ENCODE results near the gene SHISA7. TPM values are rescaled to one million over a fixed set of nuclear protein-coding genes. Genes with fewer than 3 reads are reported as not detected.

Gene SHISA7
- total RNA-seq, 4 donors from 2014 or later: not detected

GRCh38 chr19:55472463-55472862 is 29.4 kb upstream of the SHISA7 start:
- Histone ChIP-seq H3K27ac (no peak overlapping the region), H3K27me3 (no peaks in the 10 kb centered on the region), H3K9me3 (no peaks in the 10 kb centered on the region), H3K36me3 (no peaks in the 10 kb centered on the region), H3K4me1 (peaks cover 0 to 15% (median 6%) of the 10 kb centered on the region in 4 donors), H3K4me3 (no peak overlapping the region)
- DNase-seq: no peak
- TF ChIP-seq, protein P1, sequence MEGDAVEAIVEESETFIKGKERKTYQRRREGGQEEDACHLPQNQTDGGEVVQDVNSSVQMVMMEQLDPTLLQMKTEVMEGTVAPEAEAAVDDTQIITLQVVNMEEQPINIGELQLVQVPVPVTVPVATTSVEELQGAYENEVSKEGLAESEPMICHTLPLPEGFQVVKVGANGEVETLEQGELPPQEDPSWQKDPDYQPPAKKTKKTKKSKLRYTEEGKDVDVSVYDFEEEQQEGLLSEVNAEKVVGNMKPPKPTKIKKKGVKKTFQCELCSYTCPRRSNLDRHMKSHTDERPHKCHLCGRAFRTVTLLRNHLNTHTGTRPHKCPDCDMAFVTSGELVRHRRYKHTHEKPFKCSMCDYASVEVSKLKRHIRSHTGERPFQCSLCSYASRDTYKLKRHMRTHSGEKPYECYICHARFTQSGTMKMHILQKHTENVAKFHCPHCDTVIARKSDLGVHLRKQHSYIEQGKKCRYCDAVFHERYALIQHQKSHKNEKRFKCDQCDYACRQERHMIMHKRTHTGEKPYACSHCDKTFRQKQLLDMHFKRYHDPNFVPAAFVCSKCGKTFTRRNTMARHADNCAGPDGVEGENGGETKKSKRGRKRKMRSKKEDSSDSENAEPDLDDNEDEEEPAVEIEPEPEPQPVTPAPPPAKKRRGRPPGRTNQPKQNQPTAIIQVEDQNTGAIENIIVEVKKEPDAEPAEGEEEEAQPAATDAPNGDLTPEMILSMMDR (IDR thresholded peaks at IDR 0.05): no peak
- no peak for TF ChIP-seq POLR2A (IDR thresholded peaks at IDR 0.05)

GRCh38 chr19:55471266-55471665 is 28.2 kb upstream of the SHISA7 start:
- Histone ChIP-seq H3K9me3 (no peaks in the 10 kb centered on the region), H3K27ac (no peak overlapping the region), H3K4me1 (peaks cover 0 to 13% (median 6%) of the 10 kb centered on the region in 4 donors), H3K4me3 (no peak overlapping the region), H3K36me3 (no peaks in the 10 kb centered on the region), H3K27me3 (no peaks in the 10 kb centered on the region)
- no peak for DNase-seq
- TF ChIP-seq, protein P1 (IDR thresholded peaks at IDR 0.05): no peak
- TF ChIP-seq POLR2A (IDR thresholded peaks at IDR 0.05): no peak

GRCh38 chr19:55468054-55468393 is 24.9 kb upstream of the SHISA7 start:
- peaks cover 0 to 9% (median 0%) of the 10 kb centered on the region in 4 donors for H3K4me1 ChIP-seq
- no peaks in the 10 kb centered on the region for H3K36me3 ChIP-seq
- H3K27ac ChIP-seq: no peak overlapping the region
- DNase-seq: no peak
- no peak for TF ChIP-seq POLR2A (IDR thresholded peaks at IDR 0.05)
- TF ChIP-seq, protein P1 (IDR thresholded peaks at IDR 0.05): peak in 1 of 6 experiments; percentile 10
- H3K27me3 ChIP-seq: no peaks in the 10 kb centered on the region
- H3K4me3 ChIP-seq: no peak overlapping the region
- no peaks in the 10 kb centered on the region for H3K9me3 ChIP-seq

DNA sequence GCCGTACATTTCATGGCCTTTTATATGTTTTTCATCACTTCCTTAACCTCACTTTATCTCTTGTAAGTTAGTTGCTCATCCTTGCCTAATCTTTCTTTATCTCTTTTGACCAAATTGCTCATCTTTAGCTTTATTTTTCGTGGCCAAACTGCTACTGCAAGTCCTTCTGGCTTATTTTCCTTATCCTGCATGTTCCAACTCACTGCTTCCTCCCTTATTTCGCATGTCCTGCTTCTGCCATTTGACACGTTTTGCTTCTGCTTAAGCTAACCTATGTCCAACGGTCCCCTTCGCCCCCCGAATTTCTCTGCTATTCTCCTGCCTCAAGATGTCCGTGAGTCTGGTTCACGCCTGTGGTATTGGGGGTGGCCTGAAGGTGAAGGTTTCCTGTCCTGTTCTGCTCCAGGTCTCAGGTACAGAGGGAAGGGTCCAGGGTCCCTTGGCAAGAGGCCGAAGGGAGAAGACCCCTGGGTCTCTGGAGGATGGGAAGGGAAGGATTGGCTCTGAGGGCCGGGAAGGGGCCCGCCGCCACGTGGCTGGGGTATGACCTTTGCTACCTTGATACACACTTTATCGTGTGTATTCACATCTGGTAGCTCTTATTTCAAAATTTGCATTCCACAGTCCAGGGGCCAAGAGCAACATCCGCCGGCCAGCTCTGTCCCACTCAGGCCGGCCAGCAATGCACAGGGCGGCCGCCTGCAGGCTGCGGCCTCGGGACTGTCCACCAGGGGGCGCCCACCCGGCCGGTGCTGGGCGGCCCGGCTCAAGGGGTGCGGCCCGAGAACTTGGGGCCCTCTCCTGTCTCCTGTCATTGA is 24.3 kb upstream of the SHISA7 start:
- H3K27ac ChIP-seq: no peak overlapping the region

DNA sequence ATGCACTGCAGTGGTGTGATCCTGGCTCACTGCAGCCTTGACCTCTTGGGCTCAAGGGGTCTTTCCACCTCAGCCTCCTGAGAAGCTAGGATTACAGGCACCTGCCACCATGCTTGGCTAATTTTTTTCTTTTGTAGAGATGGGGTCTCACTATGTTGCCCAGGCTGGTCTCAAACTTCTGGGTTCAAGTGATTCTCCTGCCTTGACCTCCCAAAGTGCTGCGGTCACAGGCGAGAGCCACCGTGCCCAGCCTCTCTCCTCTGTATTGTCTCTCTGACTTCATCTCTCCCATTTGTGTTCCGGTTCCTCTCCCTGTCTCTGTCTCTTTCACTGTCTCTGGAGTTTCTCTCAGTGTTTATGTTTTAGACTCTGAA is 23.1 kb upstream of the SHISA7 start:
- TF ChIP-seq, protein P1 (IDR thresholded peaks at IDR 0.05): no peak
- TF ChIP-seq POLR2A (IDR thresholded peaks at IDR 0.05): no peak
- Histone ChIP-seq H3K27ac (no peak overlapping the region), H3K36me3 (no peaks in the 10 kb centered on the region), H3K9me3 (no peaks in the 10 kb centered on the region), H3K4me1 (peaks cover 0 to 9% (median 2%) of the 10 kb centered on the region in 4 donors), H3K4me3 (no peak overlapping the region), H3K27me3 (no peaks in the 10 kb centered on the region)
- no peak for DNase-seq

More for the DNA sequence above, 24.3 kb upstream of the SHISA7 start:
- no peak overlapping the region for H3K4me3 ChIP-seq
- DNase-seq: peak; percentile 59 to 84 (median 83)
- H3K4me1 ChIP-seq: peaks cover 0 to 9% (median under 1%) of the 10 kb centered on the region in 4 donors
- no peaks in the 10 kb centered on the region for H3K36me3 ChIP-seq
- no peaks in the 10 kb centered on the region for H3K27me3 ChIP-seq
- no peak for TF ChIP-seq POLR2A (IDR thresholded peaks at IDR 0.05)
- TF ChIP-seq, protein P1 (IDR thresholded peaks at IDR 0.05): peak; percentile 93 to 99 (median 95)
- H3K9me3 ChIP-seq: no peaks in the 10 kb centered on the region
